GM18505 (cell line): ENCODE measurements around the gene MLLT1.
"Not testable (repeated sequence)": the region's sequence is repeated elsewhere in the genome, so short reads cannot be mapped to it uniquely, and the experiment has no call there.

ENCODE experiments used
- ATAC-seq: cut with Tn5 transposase; IDR thresholded peaks from one replicate; pipeline ENCODE4 v1.9.1; 2021; ENCODE audit not compliant: unreplicated experiment
- POLR2A ChIP-seq: IDR thresholded peaks from 4 replicates; pipeline ENCODE4 v1.6.1; 2011; ENCODE audit warnings: borderline replicate concordance; ENCODE audit not compliant: insufficient read depth, insufficient read length; ENCODE audit errors: extremely low read depth

MLLT1 gene

GRCh38 chr19:6279931-6280591, at the start of gene MLLT1:
TSS of gene MLLT1 (minus strand) at chr19:6279975. CDS start at chr19:6279784, 191 bp downstream.
- peak; percentile 94 for ATAC-seq
- peak; percentile 38 for TF ChIP-seq POLR2A

DNA sequence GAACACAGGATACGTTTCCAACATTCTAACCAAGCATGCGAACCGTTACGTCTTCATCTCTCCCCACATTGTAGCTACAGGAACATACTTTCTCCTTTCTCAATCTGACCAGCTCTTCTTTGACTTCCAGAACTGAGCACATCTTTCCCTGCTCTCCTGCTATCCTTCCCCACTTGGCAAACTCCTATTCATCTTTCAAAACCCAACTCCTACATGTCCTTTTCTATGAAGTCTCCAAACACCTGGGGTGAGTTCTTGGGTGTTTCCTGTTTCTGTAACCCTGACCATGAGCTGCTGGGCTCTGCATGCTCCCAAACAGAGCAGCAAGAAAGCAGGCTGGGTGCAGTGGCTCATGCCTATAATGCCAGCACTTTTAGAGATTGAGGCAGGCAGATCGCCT, 47.0 kb upstream of the MLLT1 start:
- TF ChIP-seq POLR2A, result no peak
- ATAC-seq, result no peak

DNA sequence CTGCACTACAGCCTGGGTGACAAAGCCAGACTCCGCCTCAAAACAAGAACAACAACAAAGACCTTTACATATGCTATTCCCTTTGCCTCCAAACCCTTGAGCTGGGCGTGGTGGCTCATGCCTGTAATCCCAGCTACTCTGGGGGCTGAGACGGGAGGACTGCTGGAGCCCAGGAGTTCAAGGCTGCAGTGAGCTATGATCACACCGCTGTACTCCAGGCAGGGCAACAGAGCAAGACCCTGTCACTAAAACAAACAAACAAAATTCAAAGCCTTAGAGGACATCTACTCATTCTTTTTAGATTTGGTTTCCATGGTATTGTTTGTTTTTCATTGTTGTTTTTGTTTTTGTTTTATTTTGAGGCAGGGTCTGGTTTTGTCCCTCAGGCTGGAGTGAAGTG, 45.8 kb upstream of the MLLT1 start:
- no peak for TF ChIP-seq POLR2A
- ATAC-seq, result no peak

DNA sequence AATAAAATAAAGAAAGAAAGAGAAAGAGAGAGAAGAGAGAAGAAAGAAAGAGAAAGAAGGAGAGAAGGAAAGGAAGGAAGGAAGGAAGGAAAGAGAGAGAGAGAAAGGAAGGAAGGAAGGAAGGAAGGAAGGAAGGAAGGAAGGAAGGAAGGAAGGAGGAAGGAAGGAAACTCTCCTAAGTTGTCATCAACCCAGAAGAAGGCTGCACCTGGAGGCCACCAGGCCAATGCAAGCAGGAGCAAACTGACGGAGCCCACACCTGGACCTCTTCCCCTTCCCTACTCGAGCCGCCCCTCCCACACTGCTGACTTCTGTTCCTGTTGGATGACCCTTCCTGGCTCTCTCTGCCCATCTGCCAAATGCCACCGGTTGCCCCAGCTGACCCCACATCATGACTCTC, 45.0 kb upstream of the MLLT1 start:
- no peak for ATAC-seq
- TF ChIP-seq POLR2A, result no peak

- TF ChIP-seq POLR2A, result no peak
- ATAC-seq, result no peak
Measured at GRCh38 chr19:6322284-6322683, 42.5 kb upstream of the MLLT1 start.

DNA sequence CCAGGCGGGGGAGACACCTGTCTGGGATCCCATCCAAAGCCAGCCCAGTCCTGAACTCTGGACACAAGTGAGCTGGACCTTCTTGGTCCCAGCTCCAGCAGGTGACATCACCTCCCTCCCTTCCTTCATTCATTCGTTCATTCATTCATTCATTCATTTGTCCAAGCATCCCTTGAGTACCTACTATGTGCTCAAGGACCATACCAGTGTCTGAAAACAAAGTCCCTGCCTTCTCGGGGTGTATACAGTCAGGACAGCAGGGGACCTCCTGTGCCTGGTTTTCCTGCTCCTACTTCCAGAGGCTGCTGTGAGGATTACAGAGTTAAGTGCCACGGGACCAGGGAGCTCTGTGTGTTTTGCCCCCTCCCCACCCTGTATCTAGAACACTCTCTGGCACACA, 39.6 kb upstream of the MLLT1 start:
- ATAC-seq, result no peak
- TF ChIP-seq POLR2A, result no peak

DNA sequence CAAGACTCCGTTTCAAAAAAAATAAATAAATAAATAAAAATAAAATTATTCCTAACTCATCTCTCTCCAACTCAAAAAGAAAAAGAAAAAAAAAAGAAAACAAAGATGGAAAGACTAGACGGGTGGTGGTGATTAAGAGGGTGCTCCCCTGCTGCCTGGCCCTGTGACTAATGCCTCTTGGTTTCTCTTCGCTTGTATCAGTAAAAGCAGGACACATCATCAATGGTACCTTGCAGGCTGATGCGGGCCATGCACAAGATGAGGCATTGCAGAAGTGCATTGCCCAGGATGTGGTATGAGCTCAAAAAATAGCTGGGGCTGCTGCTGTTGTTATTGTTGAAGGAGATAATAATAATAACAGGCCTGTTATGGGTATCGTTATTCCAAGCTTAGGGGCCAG, 39.0 kb upstream of the MLLT1 start:
- no peak for ATAC-seq
- no peak for TF ChIP-seq POLR2A

- not testable (repeated sequence) for ATAC-seq
Measured at GRCh38 chr19:6315646-6316045, 35.9 kb upstream of the MLLT1 start.

GRCh38 chr19:6313398-6313969, 33.7 kb upstream of the MLLT1 start:
- TF ChIP-seq POLR2A, result no peak
- ATAC-seq, result no peak

GRCh38 chr19:6312018-6312417, 32.2 kb upstream of the MLLT1 start:
- TF ChIP-seq POLR2A, result no peak
- no peak for ATAC-seq

GRCh38 chr19:6298413-6298812, 18.6 kb upstream of the MLLT1 start:
- no peak for TF ChIP-seq POLR2A

GRCh38 chr19:6297202-6297601, 17.4 kb upstream of the MLLT1 start:
- ATAC-seq, result no peak
- TF ChIP-seq POLR2A, result no peak

More at GRCh38 chr19:6298413-6298812, 18.6 kb upstream of the MLLT1 start:
- ATAC-seq, result no peak

GRCh38 chr19:6292006-6292405, 12.2 kb upstream of the MLLT1 start:
- ATAC-seq, result no peak

DNA sequence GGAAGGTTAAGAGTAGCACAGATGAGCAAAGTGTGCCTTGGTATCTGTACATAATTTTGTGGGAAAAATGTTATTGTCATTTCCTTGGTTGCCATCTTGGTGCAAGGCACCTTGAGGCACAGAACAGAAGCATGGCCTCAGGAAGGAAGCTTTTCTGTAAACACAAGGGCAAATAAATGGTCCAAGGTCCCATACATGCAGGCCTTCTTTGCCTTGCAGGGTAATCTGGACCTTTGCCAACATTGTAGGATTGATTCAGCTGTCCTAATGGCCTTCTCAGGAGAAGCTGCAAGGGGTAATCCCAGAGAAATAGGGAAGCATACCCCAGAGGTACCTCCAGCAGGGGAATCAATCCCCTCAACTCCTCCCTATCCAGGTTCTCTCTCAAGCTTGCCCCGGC, 9.0 kb upstream of the MLLT1 start:
- TF ChIP-seq POLR2A, result no peak
- ATAC-seq, result no peak

More at GRCh38 chr19:6292006-6292405, 12.2 kb upstream of the MLLT1 start:
- TF ChIP-seq POLR2A, result no peak
